HL-60 (cell line): ENCODE measurements around the gene ADPRHL1.

Source experiments
- DNase-seq, 2 experiments: peaks; one replicate each; pipeline ENCODE4 v3.0.0-alpha.2; 2010 to 2020; ENCODE audit warnings: low read depth in 1 of 2, low spot score in 1 of 2
- H3K27ac ChIP-seq: fragments of 250-450 bp; sonication (Bioruptor Pico); replicated peaks from 2 replicates; pipeline ENCODE4 v1.5.1; 2020; ENCODE audit warnings: mild to moderate bottlenecking, moderate library complexity
- H3K27me3 ChIP-seq: fragments of 250-450 bp; sonication (Bioruptor Pico); 2 replicates; pipeline ENCODE4 v1.5.1; 2021; ENCODE audit warnings: mild to moderate bottlenecking, moderate library complexity; ENCODE audit not compliant: insufficient read depth, poor library complexity, severe bottlenecking
- H3K4me3 ChIP-seq: replicated peaks from 2 replicates; pipeline ENCODE4 v1.5.1; 2011; ENCODE audit warnings: mild to moderate bottlenecking, control low read depth, low read length; ENCODE audit not compliant: insufficient read depth
- CTCF ChIP-seq: IDR thresholded peaks from one replicate; pipeline ENCODE4 v1.5.1; 2011; ENCODE audit warnings: low read length, control low read depth, inconsistent platforms; ENCODE audit not compliant: insufficient read depth
- GABPA ChIP-seq: IDR thresholded peaks from 2 replicates; pipeline ENCODE4 v1.6.1; 2012; ENCODE audit warnings: low read depth
- POLR2AphosphoS5 ChIP-seq: IDR thresholded peaks from 2 replicates; pipeline ENCODE4 v1.6.1; 2012; ENCODE audit warnings: low read depth
- REST ChIP-seq: IDR thresholded peaks from 2 replicates; pipeline ENCODE4 v1.6.1; 2012; ENCODE audit warnings: low read depth; ENCODE audit not compliant: insufficient replicate concordance
- SPI1 ChIP-seq: IDR thresholded peaks from 2 replicates; pipeline ENCODE4 v1.6.1; 2012; ENCODE audit warnings: low read depth, mild to moderate bottlenecking, borderline replicate concordance

ADPRHL1 gene

GRCh38 chr13:113449693-113450347 is 3.5 kb downstream of the ADPRHL1 start:
- H3K27ac ChIP-seq = no peak overlapping the region
- DNase-seq = no peak
- H3K4me3 ChIP-seq = no peak overlapping the region
- no peaks in the 10 kb centered on the region for H3K27me3 ChIP-seq
- TF ChIP-seq CTCF = no peak
- no peak for TF ChIP-seq POLR2AphosphoS5
- no peak for TF ChIP-seq GABPA
- TF ChIP-seq SPI1 = no peak
- TF ChIP-seq REST = no peak

GRCh38 chr13:113448885-113449692 is 4.2 kb downstream of the ADPRHL1 start:
- H3K4me3 ChIP-seq = no peak overlapping the region
- no peaks in the 10 kb centered on the region for H3K27me3 ChIP-seq
- no peak overlapping the region for H3K27ac ChIP-seq
- no peak for DNase-seq
- TF ChIP-seq REST (no peak), GABPA (no peak), CTCF (no peak), POLR2AphosphoS5 (no peak), SPI1 (no peak)

- Histone ChIP-seq H3K4me3 (no peak overlapping the region), H3K27ac (no peak overlapping the region)
Measured at GRCh38 chr13:113448545-113448884, 4.8 kb downstream of the ADPRHL1 start.

More at GRCh38 chr13:113448545-113448884, 4.8 kb downstream of the ADPRHL1 start:
- no peaks in the 10 kb centered on the region for H3K27me3 ChIP-seq
- TF ChIP-seq GABPA (no peak), CTCF (no peak), POLR2AphosphoS5 (no peak), REST (no peak), SPI1 (no peak)
- no peak for DNase-seq
